C4-2B (cell line): Measurements from ENCODE around the gene KLHL20.
A peak's percentile ranks its signal among the peaks of the same experiment; 100 is the strongest.
"Not testable (repeated sequence)": the region's sequence is repeated elsewhere in the genome, so short reads cannot be mapped to it uniquely, and the experiment has no call there.

Source experiments
- H3K27ac ChIP-seq: fragments of 450-650 bp; 2 replicates; pipeline ENCODE4 v1.5.1; 2017
- CTCF ChIP-seq: fragments of 450-650 bp; conservative IDR thresholded peaks from 2 replicates; pipeline ENCODE4 v1.5.1; 2017; ENCODE audit warnings: mild to moderate bottlenecking
- ZFX ChIP-seq: fragments of 450-650 bp; IDR thresholded peaks from 2 replicates; pipeline ENCODE4 v1.6.1; 2017

The KLHL20 gene

DNA sequence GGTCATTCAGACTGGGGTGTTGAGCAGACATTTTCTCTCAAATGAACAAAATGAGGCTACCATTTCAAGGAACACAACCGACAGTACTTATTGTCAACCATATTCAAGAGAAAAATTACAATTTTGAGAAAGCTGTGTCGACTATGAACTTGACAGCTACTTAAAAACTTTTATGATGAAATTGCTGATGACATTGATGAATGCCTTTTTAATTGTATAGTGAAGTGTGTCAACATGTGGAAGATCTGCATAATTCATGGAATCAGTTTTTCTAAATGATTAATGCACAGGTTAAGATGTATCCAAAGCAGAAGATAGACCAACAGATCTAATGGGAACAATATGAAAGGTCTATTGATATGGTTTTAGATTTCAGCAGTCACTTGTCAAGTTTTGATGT lies 75.1 kb downstream of the KLHL20 start:
- no peak overlapping the region for H3K27ac ChIP-seq
- no peak for TF ChIP-seq CTCF
- TF ChIP-seq ZFX: no peak

- H3K27ac ChIP-seq: no peak overlapping the region
- TF ChIP-seq ZFX: no peak
- no peak for TF ChIP-seq CTCF
These were observed 83.3 kb downstream of the KLHL20 start for GRCh38 chr1:173798078-173798477.

- not testable (repeated sequence) for H3K27ac ChIP-seq
These were observed 85.2 kb downstream of the KLHL20 start for GRCh38 chr1:173799995-173800394.

DNA sequence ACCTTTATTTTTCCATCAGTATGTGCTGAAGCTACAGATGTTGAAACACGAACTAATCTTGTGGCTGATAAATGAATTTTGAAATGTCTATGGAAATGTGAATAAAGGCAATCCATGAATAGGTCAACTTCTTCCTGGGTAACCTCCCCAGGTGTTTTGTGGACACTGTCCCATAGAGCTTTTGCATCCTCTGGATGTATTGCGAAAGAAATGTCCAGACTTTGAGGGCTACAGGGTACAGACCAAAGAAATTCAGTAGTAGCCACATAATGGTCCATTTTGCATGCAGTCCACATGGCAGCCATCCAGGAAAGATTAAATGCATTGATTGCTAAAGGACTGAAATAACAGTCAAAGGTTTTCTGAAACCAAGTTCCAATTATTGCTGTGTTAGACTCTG lies 88.2 kb downstream of the KLHL20 start:
- no peak overlapping the region for H3K27ac ChIP-seq
- TF ChIP-seq CTCF (no peak), ZFX (no peak)

GRCh38 chr1:173813654-173814053 lies 98.9 kb downstream of the KLHL20 start:
- H3K27ac ChIP-seq: not testable (repeated sequence)

DNA sequence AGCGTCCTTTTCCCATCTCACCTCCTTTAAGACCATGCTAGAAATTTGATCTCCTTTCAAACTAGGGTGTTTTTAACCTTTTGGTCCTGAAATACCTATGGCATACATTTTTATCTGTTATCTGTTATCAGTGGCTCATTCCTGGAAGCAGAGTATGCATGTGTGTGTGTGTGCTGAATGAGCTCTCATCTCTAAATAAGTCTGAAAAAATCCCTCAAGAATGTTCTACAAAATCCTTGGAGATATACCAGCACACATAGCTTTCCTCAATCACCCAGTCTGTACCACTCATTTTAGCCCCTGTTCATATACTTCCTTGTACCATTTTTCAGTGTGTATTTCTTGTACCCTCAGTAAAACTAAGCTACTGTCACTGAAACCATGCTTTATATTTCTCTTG lies 103.7 kb downstream of the KLHL20 start:
- no peak for TF ChIP-seq CTCF
- no peak for TF ChIP-seq ZFX
- H3K27ac ChIP-seq: no peak overlapping the region

DNA sequence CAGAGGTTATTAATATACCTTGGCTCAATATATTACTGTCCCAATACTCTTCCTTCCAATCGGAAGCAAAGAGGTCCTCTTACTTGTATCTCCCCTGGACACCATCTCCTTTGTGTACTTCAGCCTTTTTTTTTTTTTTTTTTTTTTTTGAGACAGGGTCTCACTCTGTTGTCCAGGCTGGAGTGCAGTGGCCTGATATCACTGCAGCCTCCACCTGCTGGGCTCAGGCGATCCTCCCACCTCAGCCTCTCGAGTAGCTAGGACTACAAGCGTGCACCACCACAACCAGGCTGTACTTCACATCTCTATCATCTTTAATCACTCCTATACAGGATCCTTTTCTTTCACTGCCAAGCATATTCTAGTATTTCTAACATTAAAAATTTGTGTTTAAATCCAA lies 106.9 kb downstream of the KLHL20 start:
- TF ChIP-seq CTCF: no peak
- no peak for TF ChIP-seq ZFX
- H3K27ac ChIP-seq: no peak overlapping the region

DNA sequence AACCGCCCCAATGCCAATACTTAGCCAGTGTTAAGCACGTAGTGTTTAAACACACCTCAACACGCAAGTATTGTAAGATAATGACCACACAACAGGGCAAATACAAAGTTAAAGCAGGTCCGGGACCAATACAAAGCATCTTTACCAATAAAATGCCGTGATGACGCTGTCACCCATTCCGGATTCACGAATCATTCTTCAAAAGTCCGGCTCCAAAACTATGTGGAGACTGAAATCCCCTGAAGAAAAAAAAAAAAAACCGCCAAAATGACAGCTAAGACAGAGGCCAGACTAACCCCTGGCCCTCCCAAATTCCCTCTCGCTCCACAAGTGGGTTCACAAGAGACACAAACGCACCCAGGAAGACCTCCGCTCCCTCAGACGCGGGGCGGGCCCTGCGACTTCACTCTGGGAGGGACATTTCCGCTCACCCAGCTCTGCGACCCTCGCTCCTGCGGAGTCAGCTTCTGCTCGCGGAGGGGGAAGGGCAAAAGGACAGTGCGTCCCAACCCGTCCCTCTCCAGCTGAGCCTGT lies 109.1 kb downstream of the KLHL20 start:
- peak overlapping the region; percentile 91 for H3K27ac ChIP-seq
- TF ChIP-seq CTCF (no peak), ZFX (0 out of 2 replicates have a peak, but pooled peaks have one; percentile 30)
